Measurements from ENCODE around the gene RPL38.

The RPL38 gene

DNA sequence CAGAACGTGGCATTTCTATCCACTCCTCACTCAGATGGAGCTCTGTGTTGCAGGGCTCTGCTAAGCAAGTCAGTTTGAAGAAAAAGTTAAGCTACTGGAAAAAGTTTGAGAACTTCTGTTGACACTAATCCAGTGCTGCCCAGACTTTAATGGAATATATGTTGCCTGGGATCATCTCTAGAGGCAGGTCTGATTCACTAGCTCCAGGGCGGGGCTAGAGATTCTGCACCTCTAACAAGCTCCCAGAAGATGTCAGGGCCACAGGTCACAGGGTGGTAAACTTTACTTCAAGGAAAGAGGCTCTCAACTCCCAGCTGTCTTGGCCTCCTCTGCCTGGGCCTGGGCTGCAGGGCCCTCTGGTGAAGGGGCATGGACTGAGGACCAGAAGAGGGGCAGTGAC is 16.7 kb downstream of the RPL38 start:
- Histone ChIP-seq H2AFZ (ENCODE audit: low read depth, low read length) (no peak overlapping the region), H3K79me2 (ENCODE audit: insufficient read depth, low read length) (no peaks in the 10 kb centered on the region), H3K27ac (ENCODE audit: low read length) (no peak overlapping the region), H3K27me3 (ENCODE audit: insufficient read depth, low read length, poor library complexity) (no peaks in the 10 kb centered on the region), H3K4me2 (ENCODE audit: insufficient read depth, low read length) (no peak overlapping the region), H3K4me1 (ENCODE audit: insufficient read depth, low read length) (no peaks in the 10 kb centered on the region), H4K20me1 (ENCODE audit: insufficient read depth, low read length) (peaks cover 7% of the 10 kb centered on the region; the same call in 1 of the 2 replicates), H3K9ac (ENCODE audit: low read depth, low read length) (no peak overlapping the region), H3K9me3 (ENCODE audit: insufficient read depth, low read length, severe bottlenecking) (no peaks in the 10 kb centered on the region), H3K36me3 (ENCODE audit: insufficient read depth, low read length) (no peaks in the 10 kb centered on the region), H3K4me3 (ENCODE audit: low read depth in 1 of 2, low read length in 2 of 2) (no peak overlapping the region)
- ATAC-seq (ENCODE audit: insufficient read depth, low read depth) (no peak), DNase-seq (no peak)
- TF ChIP-seq EZH2 (IDR thresholded peaks at IDR 0.05; ENCODE audit: borderline replicate concordance, low read depth, low read length, severe bottlenecking), result no peak
- TF ChIP-seq, protein P1, sequence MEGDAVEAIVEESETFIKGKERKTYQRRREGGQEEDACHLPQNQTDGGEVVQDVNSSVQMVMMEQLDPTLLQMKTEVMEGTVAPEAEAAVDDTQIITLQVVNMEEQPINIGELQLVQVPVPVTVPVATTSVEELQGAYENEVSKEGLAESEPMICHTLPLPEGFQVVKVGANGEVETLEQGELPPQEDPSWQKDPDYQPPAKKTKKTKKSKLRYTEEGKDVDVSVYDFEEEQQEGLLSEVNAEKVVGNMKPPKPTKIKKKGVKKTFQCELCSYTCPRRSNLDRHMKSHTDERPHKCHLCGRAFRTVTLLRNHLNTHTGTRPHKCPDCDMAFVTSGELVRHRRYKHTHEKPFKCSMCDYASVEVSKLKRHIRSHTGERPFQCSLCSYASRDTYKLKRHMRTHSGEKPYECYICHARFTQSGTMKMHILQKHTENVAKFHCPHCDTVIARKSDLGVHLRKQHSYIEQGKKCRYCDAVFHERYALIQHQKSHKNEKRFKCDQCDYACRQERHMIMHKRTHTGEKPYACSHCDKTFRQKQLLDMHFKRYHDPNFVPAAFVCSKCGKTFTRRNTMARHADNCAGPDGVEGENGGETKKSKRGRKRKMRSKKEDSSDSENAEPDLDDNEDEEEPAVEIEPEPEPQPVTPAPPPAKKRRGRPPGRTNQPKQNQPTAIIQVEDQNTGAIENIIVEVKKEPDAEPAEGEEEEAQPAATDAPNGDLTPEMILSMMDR (IDR thresholded peaks at IDR 0.05; ENCODE audit: borderline replicate concordance, extremely low read depth, low read length, poor library complexity, severe bottlenecking), result no peak

DNA sequence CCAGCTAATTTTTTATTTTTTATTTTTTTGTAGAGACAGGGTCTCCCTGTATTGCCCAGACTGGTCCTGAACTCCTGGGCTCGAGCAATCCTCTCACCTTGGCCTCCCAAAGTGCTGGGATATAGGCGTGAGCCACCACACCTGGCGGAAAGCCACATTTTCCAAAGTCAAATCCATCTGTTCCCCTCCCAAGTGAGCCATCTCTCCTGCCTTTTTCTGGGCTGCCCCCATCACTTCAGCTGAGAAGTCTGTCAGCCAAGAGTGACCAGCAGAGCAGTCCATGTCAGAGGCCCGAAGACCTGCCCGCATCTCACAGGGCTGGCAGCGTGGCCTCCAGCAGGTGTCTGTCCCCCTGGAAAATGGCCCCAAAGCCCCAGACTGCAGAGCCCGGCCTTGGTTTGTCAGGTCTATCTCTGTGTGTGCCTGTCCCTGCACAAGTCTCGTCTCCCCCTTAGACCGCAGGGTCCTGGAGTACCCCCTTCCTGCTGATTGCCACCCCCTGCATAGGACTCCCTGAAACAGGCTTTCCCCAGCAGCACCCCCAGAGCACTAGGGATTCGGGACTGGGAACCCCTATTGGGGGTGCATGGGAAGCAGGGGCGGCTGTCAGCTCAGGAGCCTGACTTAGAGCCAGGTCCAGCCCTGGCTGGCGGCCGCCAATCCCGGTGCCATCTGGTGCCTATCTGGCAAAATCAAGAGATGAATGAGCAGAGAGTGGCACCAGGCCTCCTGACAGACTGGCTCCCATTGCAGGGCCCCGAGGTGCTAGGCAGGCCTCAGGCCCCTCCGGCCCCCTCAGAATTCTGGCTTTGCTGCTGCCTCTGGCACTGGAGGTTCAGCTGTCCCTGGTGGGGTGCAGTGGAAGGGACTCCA is 17.7 kb downstream of the RPL38 start:
- H3K9ac ChIP-seq (ENCODE audit: low read depth, low read length), result no peak overlapping the region
- H3K4me2 ChIP-seq (ENCODE audit: insufficient read depth, low read length), result no peak overlapping the region
- no peaks in the 10 kb centered on the region for H3K79me2 ChIP-seq (ENCODE audit: insufficient read depth, low read length)
- peaks cover 3% of the 10 kb centered on the region; the same call in 1 of the 2 replicates for H4K20me1 ChIP-seq (ENCODE audit: insufficient read depth, low read length)
- H3K9me3 ChIP-seq (ENCODE audit: insufficient read depth, low read length, severe bottlenecking), result no peaks in the 10 kb centered on the region
- no peak for TF ChIP-seq EZH2 (IDR thresholded peaks at IDR 0.05; ENCODE audit: borderline replicate concordance, low read depth, low read length, severe bottlenecking)
- TF ChIP-seq, protein P1 (IDR thresholded peaks at IDR 0.05; ENCODE audit: borderline replicate concordance, extremely low read depth, low read length, poor library complexity, severe bottlenecking), result no peak
- no peaks in the 10 kb centered on the region for H3K36me3 ChIP-seq (ENCODE audit: insufficient read depth, low read length)
- no peak overlapping the region for H3K4me3 ChIP-seq (ENCODE audit: low read depth in 1 of 2, low read length in 2 of 2)
- H3K27me3 ChIP-seq (ENCODE audit: insufficient read depth, low read length, poor library complexity), result no peaks in the 10 kb centered on the region
- no peak overlapping the region for H2AFZ ChIP-seq (ENCODE audit: low read depth, low read length)
- DNase-seq (no peak), ATAC-seq (ENCODE audit: insufficient read depth, low read depth) (no peak)
- no peaks in the 10 kb centered on the region for H3K4me1 ChIP-seq (ENCODE audit: insufficient read depth, low read length)
- no peak overlapping the region for H3K27ac ChIP-seq (ENCODE audit: low read length)

DNA sequence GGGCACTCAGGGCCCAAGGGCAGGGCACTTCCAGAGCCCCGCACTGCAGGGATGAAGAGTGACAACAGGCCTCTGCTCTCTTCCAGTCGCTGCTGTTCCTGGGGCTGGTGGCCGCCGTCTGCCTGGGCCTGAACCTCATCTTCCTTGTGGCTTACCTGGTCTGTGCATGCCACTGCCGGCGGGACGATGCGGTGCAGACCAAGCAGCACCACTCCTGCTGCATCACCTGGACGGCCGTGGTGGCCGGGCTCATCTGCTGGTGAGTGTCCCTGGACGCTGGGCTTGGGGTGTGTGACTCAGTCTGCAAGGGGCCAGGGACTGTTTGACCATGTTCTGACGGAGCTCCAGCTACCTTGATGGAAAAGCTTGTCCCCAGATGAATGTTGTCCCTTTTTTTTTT is 18.9 kb downstream of the RPL38 start:
- H3K79me2 ChIP-seq (ENCODE audit: insufficient read depth, low read length), result no peaks in the 10 kb centered on the region
- no peak overlapping the region for H3K4me3 ChIP-seq (ENCODE audit: low read depth in 1 of 2, low read length in 2 of 2)
- H4K20me1 ChIP-seq (ENCODE audit: insufficient read depth, low read length), result peaks cover 3% of the 10 kb centered on the region; the same call in 1 of the 2 replicates
- no peak overlapping the region for H3K9ac ChIP-seq (ENCODE audit: low read depth, low read length)
- no peak for TF ChIP-seq EZH2 (IDR thresholded peaks at IDR 0.05; ENCODE audit: borderline replicate concordance, low read depth, low read length, severe bottlenecking)
- TF ChIP-seq, protein P1 (IDR thresholded peaks at IDR 0.05; ENCODE audit: borderline replicate concordance, extremely low read depth, low read length, poor library complexity, severe bottlenecking), result no peak
- no peaks in the 10 kb centered on the region for H3K27me3 ChIP-seq (ENCODE audit: insufficient read depth, low read length, poor library complexity)
- ATAC-seq (ENCODE audit: insufficient read depth, low read depth), result no peak
- no peaks in the 10 kb centered on the region for H3K9me3 ChIP-seq (ENCODE audit: insufficient read depth, low read length, severe bottlenecking)
- DNase-seq, result no peak
- no peak overlapping the region for H3K4me2 ChIP-seq (ENCODE audit: insufficient read depth, low read length)
- H3K4me1 ChIP-seq (ENCODE audit: insufficient read depth, low read length), result no peaks in the 10 kb centered on the region
- no peak overlapping the region for H3K27ac ChIP-seq (ENCODE audit: low read length)
- no peak overlapping the region for H2AFZ ChIP-seq (ENCODE audit: low read depth, low read length)
- no peaks in the 10 kb centered on the region for H3K36me3 ChIP-seq (ENCODE audit: insufficient read depth, low read length)
